SIG-M5 treated with dmso at 0.1 percent for 504 hours (cell line): ENCODE measurements around the gene IPCEF1.
A peak's percentile ranks its signal among the peaks of the same experiment; 100 is the strongest.
"Not testable (repeated sequence)": the region's sequence is repeated elsewhere in the genome, so short reads cannot be mapped to it uniquely, and the experiment has no call there.

Experiments used
- DNase-seq: peaks from one replicate; lab custom pipeline; 2025; ENCODE audit not compliant: unreplicated experiment; lab: John Stamatoyannopoulos, UW

IPCEF1 gene

DNA sequence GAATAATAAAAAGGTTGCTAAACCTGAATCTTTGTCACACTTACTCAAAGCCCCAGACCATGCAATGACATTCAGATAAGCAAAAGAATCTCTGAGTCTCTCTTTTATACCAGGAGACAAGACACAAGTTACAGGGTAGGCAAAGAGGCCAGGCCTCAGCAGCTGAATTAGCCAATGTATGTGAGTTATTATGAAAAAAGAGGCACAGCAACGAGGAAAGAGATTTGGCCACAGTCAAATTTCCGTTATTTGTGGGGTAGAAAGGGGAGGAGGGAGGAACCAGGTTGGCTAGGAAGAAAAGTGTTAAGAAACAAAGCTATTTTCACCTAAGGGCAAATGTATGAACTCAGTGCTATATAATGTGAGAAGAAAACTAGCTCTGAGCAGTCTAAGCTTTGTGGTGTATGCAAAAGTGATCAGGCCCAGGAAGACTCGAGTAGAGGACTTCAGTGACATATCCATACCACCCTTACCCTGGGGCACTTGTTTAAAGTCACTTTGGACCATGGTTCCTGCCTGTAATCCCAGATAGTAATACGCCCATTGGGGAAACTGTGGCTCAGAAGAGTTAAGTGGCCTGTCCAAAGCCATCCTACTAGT, 19.1 kb downstream of the IPCEF1 start:
- peak; percentile 65 for DNase-seq

DNA sequence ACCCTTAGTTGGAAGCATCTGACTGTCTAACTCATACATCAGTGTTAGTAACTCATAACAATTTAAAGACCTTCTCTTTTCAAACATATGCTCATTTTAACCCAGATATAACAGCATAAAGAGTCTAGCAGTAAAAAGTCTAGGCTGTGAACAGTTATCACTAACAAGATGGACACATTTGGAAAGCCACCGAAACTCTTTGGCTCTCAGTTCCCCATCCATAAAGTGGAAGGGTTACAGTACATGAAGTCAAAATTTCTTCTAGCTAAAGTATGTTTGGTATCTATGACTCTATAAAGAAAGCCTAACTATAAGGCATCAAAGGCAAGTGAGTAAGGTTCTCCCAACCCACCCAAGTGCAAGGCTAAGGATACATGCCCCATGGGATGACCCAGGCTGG, 22.5 kb downstream of the IPCEF1 start:
- DNase-seq: not testable (repeated sequence)

DNA sequence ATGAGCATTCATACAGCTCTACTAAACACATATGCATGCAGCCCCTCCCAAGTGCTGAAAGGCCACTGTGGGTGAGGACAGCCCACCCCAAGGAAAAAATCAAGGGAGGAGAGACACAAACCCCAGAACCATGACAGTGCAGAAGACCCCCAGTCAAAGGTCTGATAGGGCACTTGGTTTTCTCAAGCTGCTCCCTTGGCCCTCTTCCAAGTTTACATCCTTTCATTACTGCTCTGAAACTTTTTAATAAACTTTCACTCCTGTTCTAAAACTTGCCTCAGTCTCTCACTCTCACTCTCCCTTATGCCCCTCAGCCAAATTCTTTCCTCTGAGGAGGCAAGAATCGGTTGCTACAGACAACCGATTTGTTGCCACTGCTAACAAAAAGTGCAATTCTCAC, 24.9 kb downstream of the IPCEF1 start:
- no peak for DNase-seq

DNA sequence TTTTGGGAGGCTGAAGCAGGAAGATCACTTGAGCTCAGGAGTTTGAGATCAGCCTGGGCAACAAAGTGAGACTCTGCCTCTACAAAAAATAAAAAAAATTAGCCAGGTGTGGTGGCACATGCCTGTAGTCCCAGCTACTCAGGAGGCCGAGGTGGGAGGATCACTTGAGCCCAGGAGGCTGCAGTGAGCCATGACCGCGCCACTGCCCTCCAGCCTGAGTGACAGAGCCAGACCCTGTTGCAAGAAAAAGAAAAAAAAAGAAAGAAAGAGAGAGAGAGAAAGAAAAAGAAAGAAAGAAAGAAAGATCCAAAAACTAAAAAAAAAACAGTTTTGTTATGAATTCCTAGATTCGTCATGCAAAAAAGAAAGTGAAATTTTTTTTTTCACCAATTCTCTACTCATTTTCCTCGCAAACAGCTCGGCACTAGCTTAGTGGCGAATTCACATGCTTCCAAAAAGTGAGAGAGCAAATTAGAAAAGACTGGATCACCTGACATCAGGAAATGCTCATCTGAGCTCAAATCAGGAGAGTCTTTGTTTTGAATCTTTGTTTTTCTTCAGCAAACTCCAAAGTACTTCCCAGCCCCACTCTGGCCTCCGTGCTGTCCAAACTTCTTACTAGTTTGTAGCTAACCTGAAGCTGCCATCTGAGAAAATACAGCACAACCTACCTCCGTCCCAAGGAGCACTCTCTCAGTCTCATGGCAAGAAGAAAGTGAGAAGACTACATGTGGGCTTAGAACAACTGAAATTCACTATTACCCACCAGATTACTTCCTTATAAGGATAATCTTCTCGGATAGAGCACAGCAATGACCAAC, 27.0 kb downstream of the IPCEF1 start:
- DNase-seq: no peak

DNA sequence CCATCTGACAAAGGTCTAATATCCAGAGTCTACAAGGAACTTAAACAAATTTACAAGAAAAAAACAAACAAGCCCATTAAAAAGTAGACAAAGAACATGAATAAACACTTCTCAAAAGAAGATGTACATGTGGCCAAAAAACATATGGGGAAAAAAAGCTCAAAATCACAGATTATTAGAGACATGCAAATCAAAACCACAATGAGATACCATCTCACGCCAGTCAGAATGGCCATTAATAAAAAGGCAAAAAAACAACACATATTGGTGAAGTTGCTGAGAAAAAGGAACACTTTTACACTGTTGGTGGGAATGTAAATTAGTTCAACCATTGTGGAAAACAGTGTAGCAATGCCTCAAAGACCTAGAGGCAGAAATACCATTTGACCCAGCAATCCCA, 29.3 kb downstream of the IPCEF1 start:
- DNase-seq: not testable (repeated sequence)

DNA sequence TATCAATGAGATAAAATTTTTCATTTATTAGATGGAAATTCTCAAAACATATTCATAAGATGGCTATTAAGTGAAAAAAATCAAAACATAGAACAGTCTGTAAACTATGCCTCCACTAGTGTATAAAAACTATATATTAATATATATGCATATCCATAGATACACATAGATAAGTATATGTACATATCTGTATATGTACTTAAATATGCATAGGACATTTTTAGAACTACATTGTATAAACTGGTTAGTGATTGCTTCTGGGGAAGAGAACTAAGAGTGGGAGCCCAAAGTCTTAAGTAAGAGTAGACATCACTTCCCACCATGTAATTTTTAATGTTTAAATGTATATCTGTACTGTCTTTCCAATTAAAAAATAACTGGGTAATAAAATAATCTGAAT, 31.5 kb downstream of the IPCEF1 start:
- no peak for DNase-seq

DNA sequence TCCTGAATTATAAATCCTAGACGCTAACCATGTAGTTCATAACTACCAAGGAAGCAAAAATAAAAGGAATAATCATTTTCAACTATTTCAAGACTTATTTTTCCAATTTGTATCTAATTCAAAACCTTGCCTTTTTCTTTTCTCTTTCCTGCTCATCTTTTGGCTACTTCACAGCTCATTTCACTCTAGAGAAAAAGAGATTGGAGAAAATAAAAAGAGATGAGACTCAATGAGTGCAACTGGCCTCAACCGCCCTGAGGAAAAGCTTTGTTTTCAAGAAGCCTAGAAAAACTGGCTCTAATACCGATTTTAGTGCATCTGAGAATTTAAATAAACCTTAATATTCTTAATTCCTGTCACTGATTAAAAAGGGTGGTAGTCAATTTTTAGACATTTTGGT, 36.4 kb downstream of the IPCEF1 start:
- no peak for DNase-seq

DNA sequence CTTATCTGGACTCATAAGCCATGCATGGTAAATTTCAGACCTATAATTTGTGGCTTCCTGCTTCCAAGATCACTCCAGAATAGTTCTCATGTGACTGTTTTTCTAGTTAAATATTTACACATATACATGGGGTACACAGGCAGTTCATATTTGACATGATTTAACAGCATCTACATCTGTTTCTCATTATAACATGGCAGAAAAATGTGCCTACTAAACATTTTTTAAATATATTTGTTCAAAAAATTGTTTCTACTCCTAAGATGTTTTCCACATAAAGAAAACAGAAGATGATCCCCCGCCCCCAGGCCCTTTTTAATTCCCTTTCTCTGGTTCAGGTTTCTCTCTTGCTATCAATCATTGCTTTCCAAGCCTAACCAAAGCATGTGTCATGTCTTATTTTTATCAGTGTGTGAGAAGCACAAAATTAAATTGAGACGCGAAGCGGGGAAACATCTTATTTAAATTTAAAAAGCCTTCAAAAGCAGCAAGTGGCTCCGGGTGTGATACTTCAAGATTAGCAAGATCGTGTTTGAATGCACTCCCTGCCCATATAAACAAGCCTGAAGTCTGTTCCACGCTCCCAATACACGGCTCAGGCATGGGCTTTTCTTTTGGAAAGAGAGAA, 37.3 kb downstream of the IPCEF1 start:
- DNase-seq: no peak

DNA sequence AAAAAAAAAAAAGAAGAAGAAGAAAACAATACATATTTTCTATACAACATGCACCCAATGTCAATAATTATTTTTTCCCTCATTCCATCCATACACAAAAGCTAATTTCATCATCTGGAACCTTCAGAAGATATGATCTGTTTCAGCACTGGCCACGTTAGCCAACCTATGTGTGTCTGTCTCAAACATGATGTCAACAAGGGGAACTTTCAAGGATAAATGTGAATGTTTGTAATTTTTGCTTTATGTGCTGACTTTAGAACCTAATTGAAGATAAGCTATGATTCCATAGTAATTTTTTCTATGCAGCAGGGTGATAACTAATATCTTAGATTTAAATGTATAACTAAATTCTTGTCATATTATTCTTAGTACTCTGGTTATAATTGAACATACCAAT, 37.9 kb downstream of the IPCEF1 start:
- DNase-seq: no peak

DNA sequence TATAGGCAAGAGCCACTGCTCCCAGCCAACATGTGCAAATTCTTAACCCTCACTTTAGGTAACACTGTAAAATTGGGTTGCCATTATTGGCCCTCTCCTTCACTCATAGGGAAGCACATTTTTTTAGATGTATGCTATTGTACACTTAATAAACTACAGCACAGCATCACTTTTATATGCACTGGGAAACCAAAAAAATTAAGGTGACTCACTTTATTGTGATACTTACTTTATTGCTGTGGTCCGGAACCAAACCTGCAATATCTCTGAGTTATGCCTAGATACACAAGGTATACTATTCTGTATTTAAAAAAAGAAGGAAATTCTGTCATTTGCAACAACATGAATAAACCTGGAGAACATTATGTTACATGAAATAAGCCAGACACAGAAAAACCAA, 40.5 kb downstream of the IPCEF1 start:
- no peak for DNase-seq

DNA sequence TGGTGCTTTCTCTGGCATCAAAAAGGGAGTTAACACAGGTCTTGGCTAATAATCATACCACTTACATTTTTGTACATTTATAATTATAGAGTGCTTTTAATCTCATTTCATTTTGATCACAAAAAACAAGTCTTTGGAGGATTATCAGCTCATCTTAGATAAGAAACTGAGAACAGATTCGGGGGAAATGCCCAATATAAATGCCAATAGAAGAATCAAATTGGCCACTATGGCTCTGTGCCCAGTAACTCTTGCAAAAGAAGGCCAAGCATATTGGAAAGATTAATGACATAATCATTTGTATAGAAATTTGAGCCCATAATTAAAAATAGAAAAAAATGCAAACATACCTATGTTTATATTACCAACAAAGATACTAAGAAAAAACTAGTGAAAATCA, 42.5 kb downstream of the IPCEF1 start:
- no peak for DNase-seq

DNA sequence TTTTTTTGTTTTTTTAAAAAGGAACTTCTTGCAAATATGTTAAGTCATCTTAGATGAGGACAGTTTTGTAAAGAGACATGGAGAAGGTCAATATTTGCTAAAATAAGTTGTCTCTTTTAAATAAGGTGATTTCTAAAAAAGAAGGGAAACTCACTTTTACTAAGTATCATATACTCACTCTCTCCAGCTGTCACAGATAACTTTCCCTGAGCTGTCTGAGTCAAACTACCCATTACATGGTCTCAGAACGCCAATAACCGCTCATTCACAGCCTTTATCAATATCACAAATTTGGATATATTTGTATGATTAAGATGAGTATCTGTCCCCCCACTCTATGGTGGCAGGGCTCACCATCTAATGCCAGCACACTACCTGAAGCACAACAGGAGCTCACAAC, 47.6 kb downstream of the IPCEF1 start:
- DNase-seq: no peak

DNA sequence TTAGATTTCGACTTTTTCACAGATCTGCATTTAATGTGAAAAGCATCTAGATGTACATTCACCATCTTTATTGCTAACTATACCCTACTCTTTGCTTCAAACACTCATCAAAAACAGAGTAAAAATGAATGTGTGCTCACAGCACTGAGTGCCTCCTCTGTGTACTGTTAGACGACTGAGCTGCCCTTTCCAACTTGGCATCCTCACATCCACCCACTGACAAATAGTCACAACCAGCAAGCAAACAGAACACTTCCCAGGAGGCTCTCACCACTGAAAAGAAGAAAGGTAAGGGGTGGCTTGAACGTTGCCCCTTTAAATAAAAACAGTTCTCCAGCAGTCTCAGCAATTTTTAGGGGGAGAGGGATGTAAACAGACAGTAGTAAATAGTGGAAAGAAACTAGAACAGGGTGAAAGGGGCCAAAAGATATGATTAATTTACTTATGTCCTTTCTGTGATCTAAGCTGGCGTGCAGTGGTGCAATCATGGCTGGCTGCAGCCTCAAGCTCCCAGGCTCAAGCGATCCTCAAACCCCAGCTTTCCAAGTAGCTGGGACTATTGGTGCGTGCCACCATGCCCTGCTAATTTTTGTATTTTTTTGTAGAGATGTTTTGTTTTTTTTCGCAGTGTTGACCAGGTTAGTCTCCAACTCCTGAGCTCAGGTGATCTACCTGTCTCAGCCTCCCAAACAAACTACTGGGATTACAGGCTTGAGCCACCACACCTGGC, 48.7 kb downstream of the IPCEF1 start:
- no peak for DNase-seq

DNA sequence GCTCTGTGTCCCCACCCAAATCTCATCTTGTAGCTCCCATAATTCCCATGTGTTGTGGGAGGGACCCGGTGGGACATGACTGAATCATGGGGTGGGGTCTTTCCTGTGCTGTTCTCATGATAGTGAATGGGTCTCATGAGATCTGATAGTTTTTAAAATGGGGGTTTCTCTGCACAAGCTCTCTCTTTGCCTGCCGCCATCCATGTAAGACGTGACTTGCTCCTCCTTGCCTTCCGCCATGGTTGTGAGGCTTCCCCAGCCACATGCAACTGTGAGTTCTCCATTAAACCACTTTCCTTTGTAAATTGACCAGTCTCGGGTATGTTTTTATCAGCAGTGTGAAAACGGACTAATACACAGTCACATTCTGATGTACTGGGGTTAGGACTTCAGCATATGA, 49.5 kb downstream of the IPCEF1 start:
- DNase-seq: not testable (repeated sequence)

DNA sequence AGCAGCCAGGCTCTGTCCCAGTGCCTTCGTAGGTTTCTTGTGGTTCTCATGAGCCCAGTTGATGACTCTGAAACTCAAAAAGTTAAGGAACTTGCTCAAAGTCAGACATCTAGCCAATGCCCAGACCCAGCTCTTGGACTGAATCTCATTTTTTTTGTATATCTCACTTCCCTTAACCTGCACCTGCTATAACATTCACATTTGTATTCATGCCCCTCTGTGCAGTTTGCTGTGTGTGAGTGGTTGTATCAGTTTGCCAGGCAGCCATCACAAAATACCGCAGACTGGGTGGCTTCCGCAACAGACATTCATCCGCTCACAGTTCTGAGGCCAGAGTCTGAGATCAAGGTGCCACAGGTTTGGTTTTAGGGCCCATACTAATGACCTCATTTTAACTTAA, 49.9 kb downstream of the IPCEF1 start:
- DNase-seq: no peak

DNA sequence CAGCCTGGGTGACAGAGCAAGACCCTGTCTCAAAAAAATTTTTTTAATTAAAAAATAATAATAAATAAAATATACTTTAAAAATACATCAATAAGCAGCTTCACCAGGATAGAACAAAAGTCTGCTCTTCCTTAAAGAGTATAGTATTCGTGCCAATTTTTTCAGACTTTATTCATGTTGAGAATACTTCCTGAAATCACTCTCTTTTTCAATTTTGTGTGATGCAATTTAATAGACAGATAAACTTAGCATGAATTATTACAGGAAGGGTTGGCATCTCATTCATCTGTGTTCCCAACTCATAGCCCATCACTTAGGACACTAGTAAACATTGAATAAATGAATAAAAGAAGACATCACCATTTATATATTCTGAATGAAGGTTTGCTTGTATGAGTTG, 52.4 kb downstream of the IPCEF1 start:
- no peak for DNase-seq

DNA sequence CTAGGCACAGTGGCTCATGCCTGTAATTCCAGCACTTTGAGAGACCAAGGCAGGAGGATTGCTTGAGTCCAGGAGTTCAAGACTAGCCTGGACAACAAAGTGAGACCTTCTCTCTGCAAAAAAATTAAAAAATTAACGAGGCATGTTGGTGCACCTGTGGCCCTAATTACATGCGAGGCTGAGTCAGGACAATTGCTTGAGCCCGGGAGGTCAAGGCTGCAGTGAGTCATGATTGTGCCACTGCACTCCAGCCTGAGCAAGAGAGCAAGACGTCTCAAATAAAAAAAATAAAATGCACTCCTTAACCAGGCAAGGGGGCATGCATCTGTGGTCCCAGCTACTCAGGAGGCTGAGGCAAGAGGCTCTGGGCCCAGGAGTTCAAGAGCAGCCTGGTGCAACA, 53.0 kb downstream of the IPCEF1 start:
- DNase-seq: not testable (repeated sequence)

DNA sequence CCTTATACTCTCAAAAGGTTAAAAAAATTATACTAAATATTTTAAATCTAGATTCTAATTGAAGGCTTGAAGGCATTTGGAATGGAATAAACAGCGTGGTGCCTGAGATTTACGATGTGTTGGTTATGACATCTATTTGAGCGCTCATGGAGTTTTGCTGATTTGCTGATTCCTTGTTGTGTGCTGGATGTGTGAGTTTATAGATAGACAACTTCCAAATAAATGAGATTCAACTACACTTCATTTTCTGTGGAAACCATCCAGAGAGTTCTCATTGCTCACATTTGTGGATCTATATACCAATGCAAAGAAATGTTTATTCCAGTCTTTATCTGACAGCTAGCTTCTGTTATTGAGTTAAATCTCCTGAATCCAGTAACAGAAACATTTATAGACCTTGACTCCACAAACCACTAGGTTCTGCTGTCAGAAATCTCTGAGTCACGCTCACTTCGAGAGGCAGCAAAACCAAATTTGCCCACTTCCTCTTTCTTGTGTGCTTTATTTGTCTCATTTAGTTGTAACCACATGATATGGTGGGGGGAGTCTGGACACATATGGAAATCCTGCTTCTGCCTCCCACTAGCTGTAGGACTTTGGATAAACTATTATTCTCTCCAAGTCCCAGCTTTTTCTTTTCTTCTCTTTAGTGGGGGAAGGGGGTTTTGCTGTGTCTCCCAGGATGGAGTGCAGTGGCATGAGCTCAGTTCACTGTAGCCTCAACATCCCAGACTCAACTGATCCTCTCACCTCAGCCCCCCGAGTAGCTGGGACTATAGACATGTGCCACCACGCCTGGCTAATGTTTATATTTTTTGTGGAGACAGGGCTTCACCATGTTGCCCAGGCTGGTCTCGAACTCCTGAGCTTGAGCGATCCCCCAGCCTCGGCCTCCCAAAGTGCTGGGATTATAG, 54.5 kb downstream of the IPCEF1 start:
- DNase-seq: peak; percentile 94

DNA sequence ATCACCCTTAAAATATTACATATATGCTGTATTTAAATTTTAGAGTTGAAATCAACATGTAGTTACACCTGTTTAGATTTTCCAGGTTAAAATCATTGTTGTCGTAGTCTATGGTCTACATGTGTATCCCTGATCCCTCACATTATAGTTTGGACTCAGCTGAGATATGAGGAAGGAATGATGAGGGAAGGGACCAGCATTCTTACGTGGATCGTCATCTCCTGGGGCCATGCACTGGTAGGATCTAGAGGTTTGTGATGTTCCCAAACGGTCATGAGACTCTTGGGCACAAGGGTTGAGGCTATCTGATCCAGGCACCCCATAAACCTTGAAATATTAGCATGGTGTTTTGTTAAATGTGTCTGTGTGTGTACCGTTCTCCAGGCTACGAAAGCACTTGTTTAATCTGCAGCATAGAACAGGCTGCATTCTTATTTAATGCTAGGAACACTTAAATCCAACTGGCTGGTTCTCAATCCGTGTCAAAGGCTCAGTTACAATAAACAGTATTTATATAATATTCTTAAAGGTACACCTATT, 55.4 kb downstream of the IPCEF1 start:
- DNase-seq: no peak

DNA sequence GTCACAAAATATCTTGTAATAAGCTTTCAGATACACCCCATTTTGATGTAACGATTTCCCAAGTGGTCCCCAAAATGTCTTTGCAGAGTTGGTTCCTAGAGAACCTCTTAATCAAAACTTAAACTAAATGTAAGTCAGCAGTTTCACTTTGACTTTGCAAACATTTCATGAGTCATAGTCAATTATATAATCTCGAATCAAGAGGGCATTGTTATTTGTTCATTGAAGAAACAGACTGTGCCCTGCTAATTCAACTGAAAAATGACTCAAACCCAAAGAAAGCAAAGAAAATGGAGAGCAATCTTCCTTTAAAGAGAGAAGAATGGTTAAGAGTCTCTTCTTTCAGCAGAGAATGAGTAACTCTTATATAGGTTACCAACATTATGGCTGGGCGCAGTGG, 58.3 kb downstream of the IPCEF1 start:
- DNase-seq: no peak
